ENCODE measurements around the gene CDKN2B-AS1.

CDKN2B-AS1 gene

DNA sequence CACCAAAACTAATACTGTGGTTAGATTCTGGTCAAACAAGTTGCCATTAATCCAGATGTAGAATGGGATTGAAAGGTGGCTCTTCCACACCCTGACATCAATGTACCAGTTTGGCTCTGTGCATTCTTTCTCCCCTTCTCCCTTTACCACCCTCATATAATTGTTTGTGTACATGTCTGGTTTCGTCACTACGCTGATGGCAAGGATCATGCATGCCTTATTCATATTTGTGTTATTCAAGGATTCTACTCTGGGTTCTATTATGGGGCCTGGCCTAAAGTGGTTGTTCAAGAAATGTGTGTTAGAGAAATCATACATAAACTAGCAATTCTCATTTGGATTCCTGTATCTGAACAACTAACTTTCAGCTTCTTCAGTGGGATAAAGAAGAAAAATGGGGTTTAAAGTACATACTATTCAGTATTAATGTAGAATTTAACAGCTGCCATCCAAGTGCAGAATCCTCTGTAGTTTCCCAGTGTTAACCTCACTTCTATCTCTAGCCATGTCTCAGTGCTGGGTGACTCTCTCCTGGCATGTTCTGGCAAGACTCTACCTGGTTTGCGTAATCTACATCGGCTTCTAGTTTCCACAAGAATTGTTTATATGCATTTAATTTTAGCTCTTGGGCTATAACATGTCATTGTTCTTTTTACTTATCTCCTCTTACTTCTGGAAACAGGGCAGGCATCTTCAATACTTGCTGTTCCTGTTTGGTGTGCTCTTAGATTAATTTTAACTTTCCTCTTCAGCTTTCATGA, 42.5 kb downstream of the CDKN2B-AS1 start:
- DNase-seq (ENCODE audit: low read depth in 2 of 2) = peak in 1 of 2 donors; percentile 60
- no peak overlapping the region for H3K4me3 ChIP-seq (replicated peaks in 1 of 2; ENCODE audit: low read depth in 2 of 2, low read length in 2 of 2)

DNA sequence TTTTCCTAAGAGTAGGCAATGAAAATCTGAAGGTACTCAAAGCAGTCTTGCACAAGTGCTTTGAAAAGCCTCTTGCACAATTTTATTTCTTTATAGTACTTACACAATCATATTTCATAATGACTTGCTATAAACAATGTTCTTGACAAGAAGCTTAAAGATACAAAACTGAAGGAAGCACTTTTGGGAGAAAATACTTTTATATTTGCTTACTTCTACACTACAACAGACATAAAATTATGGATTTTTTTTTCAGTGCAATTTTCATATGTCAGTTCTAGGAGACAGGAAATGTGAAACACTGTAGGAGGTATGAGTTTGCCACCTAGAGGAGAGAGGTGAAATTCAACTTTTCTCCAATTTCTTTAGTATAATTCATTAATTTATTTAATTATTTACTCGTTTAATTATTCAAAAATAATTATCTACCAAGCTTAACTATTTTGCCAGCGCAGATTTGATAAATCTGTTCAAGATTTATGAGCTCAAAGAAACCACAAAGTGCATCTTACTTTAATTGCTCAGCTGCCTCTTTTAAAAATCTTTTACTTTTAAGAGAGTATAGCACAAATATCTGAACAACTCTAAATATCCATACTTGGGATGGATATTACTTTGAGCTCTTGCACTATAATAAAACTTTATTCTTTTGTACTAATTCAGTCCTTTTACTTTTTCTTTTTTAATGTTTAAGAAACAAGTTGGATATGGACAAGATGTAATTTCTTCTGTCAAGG, 43.5 kb downstream of the CDKN2B-AS1 start:
- TF ChIP-seq, protein P1, sequence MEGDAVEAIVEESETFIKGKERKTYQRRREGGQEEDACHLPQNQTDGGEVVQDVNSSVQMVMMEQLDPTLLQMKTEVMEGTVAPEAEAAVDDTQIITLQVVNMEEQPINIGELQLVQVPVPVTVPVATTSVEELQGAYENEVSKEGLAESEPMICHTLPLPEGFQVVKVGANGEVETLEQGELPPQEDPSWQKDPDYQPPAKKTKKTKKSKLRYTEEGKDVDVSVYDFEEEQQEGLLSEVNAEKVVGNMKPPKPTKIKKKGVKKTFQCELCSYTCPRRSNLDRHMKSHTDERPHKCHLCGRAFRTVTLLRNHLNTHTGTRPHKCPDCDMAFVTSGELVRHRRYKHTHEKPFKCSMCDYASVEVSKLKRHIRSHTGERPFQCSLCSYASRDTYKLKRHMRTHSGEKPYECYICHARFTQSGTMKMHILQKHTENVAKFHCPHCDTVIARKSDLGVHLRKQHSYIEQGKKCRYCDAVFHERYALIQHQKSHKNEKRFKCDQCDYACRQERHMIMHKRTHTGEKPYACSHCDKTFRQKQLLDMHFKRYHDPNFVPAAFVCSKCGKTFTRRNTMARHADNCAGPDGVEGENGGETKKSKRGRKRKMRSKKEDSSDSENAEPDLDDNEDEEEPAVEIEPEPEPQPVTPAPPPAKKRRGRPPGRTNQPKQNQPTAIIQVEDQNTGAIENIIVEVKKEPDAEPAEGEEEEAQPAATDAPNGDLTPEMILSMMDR (IDR thresholded peaks at IDR 0.05; ENCODE audit: low read depth, low read length) = peak; percentile 49
- DNase-seq (ENCODE audit: low read depth in 2 of 2) = peak; percentile 60 to 75
- H3K4me3 ChIP-seq (replicated peaks in 1 of 2; ENCODE audit: low read depth in 2 of 2, low read length in 2 of 2) = no peak overlapping the region

More for the DNA sequence above, 42.5 kb downstream of the CDKN2B-AS1 start:
- TF ChIP-seq, protein P1 (IDR thresholded peaks at IDR 0.05; ENCODE audit: low read depth, low read length) = no peak

DNA sequence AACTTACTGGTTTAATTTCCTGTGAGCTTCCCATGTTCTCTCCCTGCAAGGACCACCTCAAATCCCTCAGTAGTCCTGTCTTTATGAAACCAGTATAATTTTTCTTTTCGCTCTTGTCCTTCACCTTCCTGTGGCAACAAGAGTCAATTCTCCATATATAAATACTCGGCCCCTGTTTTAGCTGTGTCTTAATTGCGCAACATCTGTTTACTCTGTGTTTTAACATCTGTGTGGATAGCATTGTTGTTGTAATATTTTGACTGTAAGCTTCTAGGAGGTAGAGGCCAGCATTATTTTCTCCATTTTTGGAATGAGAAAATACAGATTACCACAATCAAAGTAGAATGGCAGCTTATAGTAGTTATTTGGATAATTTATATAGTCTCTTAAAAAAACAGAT, 44.7 kb downstream of the CDKN2B-AS1 start:
- DNase-seq (ENCODE audit: low read depth in 2 of 2) = peak; percentile 47 to 59
- TF ChIP-seq, protein P1 (IDR thresholded peaks at IDR 0.05; ENCODE audit: low read depth, low read length) = no peak
- H3K4me3 ChIP-seq (replicated peaks in 1 of 2; ENCODE audit: low read depth in 2 of 2, low read length in 2 of 2) = no peak overlapping the region

DNA sequence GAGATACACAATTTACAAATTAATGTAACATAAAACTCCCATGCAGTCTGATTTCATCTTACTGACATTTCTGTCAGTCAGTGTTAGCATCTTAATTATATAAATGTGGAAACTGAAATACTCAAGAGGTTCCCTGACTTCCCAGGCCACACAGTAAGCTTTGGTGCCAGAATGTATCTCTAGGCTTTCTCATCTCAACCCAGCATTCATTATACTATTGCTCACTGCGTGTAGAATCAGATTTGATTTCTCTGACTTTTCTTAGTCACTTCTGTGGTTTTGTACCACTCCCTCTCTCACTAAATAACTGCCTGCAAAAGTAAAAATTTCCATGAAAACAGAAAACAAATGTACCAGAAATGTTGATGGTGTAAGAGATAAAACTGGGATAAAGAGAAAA, 46.2 kb downstream of the CDKN2B-AS1 start:
- no peak overlapping the region for H3K4me3 ChIP-seq (replicated peaks in 1 of 2; ENCODE audit: low read depth in 2 of 2, low read length in 2 of 2)
- peak; percentile 56 to 81 for DNase-seq (ENCODE audit: low read depth in 2 of 2)
- TF ChIP-seq, protein P1 (IDR thresholded peaks at IDR 0.05; ENCODE audit: low read depth, low read length) = no peak

DNA sequence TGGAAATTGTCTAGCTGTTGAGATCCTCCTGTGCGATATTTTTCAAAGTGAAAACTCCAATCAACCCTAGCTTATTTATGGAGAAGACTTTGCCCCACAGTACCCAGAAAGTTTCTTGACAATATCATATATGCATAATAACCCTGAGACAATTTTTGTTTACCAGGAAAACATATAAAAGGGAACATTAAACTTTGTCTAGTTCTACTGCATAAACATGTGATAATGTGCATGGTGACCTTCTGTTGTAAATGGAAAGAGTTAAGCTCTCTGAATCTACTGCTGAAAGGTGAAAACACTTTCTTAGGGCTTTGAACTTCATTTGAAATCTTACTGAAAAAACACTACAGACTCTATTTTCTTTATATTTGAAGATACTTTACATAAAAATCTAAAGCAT, 46.8 kb downstream of the CDKN2B-AS1 start:
- no peak for DNase-seq (ENCODE audit: low read depth in 2 of 2)
- H3K4me3 ChIP-seq (replicated peaks in 1 of 2; ENCODE audit: low read depth in 2 of 2, low read length in 2 of 2) = no peak overlapping the region
- TF ChIP-seq, protein P1 (IDR thresholded peaks at IDR 0.05; ENCODE audit: low read depth, low read length) = no peak

DNA sequence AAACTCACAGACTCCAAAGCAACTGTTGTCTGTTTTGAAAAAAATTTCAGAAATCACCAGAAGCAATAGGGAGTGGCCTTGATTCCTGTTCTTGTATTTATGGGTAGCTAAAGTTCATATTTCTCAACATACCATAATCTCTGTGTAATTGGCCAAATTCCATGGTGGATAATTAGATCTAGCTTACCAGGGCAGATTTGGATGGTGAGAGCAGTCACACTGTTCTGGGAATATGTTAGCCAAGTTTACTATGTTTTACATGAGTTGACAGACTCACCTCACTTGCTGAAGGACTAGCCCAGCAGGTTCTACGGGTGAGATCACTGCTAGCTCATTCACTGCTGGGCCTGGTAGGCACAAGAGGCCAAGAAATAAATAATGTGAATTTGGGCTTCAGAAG, 47.2 kb downstream of the CDKN2B-AS1 start:
- H3K4me3 ChIP-seq (replicated peaks in 1 of 2; ENCODE audit: low read depth in 2 of 2, low read length in 2 of 2) = no peak overlapping the region
- TF ChIP-seq, protein P1 (IDR thresholded peaks at IDR 0.05; ENCODE audit: low read depth, low read length) = no peak
- peak; percentile 41 to 70 for DNase-seq (ENCODE audit: low read depth in 2 of 2)

All from cardiac fibroblast (primary cell).